SK-N-SH treated with all-trans-retinoic acid at 6 μM for 48 hours (cell line): ENCODE data around the gene SLC7A4.

Experiments used
- ATAC-seq: fragments of 200-7000 bp; cut with Tn5 transposase; 3 replicates; pipeline ENCODE4 v1.9.1; 2020; ENCODE audit warnings: mild to moderate bottlenecking, moderate library complexity
- ARNTL ChIP-seq: fragments of 450-650 bp; formaldehyde crosslinking; IDR thresholded peaks from 2 replicates; pipeline ENCODE4 v1.5.0; 2020; ENCODE audit warnings: low read depth, mild to moderate bottlenecking, moderate library complexity, borderline replicate concordance
- CSDC2 ChIP-seq: fragments of 250-450 bp; sonication (Bioruptor Pico); IDR thresholded peaks from 2 replicates; pipeline ENCODE4 v1.5.0; 2020; ENCODE audit warnings: mild to moderate bottlenecking, moderate library complexity
- GLIS3 ChIP-seq: fragments of 250-450 bp; sonication (Bioruptor Pico); IDR thresholded peaks from 2 replicates; pipeline ENCODE4 v1.5.0; 2020; ENCODE audit warnings: mild to moderate bottlenecking, moderate library complexity
- ISL1 ChIP-seq: fragments of 250-450 bp; sonication (Bioruptor Pico); IDR thresholded peaks from 2 replicates; pipeline ENCODE4 v2.1.2; 2022; ENCODE audit warnings: mild to moderate bottlenecking, moderate library complexity
- OSR1 ChIP-seq: fragments of 250-450 bp; sonication (Bioruptor Pico); IDR thresholded peaks from 2 replicates; pipeline ENCODE4 v1.8.0; 2022; ENCODE audit warnings: moderate library complexity, mild to moderate bottlenecking, inconsistent platforms
- PPARA ChIP-seq: fragments of 250-450 bp; sonication (Bioruptor Pico); IDR thresholded peaks from 2 replicates; pipeline ENCODE4 v1.5.0; 2020; ENCODE audit warnings: mild to moderate bottlenecking, borderline replicate concordance
- RARB ChIP-seq: fragments of 250-450 bp; sonication (Bioruptor Pico); IDR thresholded peaks from 2 replicates; pipeline ENCODE4 v1.8.0; 2021; ENCODE audit warnings: mild to moderate bottlenecking, moderate library complexity
- TCF4 ChIP-seq: fragments of 250-450 bp; sonication (Bioruptor Pico); IDR thresholded peaks from 2 replicates; pipeline ENCODE4 v1.8.0; 2021; ENCODE audit warnings: mild to moderate bottlenecking, moderate library complexity, borderline replicate concordance
- TOX ChIP-seq: fragments of 250-450 bp; sonication (Bioruptor Pico); IDR thresholded peaks from 2 replicates; pipeline ENCODE4 v1.8.0; 2021; ENCODE audit warnings: mild to moderate bottlenecking, moderate library complexity, borderline replicate concordance
- ZC3H10 ChIP-seq: fragments of 250-450 bp; sonication (Bioruptor Pico); IDR thresholded peaks from 2 replicates; pipeline ENCODE4 v1.5.1; 2021; ENCODE audit warnings: mild to moderate bottlenecking, moderate library complexity
- ZFP3 ChIP-seq: fragments of 250-450 bp; sonication (Bioruptor Pico); IDR thresholded peaks from 2 replicates; pipeline ENCODE4 v1.5.0; 2020; ENCODE audit warnings: mild to moderate bottlenecking, moderate library complexity
- ZFP30 ChIP-seq: fragments of 450-650 bp; formaldehyde crosslinking; IDR thresholded peaks from 2 replicates; pipeline ENCODE4 v1.5.0; 2022; ENCODE audit warnings: mild to moderate bottlenecking, moderate library complexity
- ZNF565 ChIP-seq: fragments of 450-650 bp; formaldehyde crosslinking; conservative IDR thresholded peaks from 2 replicates; pipeline ENCODE4 v1.5.0; 2020; ENCODE audit warnings: low read depth, mild to moderate bottlenecking, moderate library complexity
- ZNF70 ChIP-seq: fragments of 450-650 bp; formaldehyde crosslinking; IDR thresholded peaks from 2 replicates; pipeline ENCODE4 v1.5.0; 2020; ENCODE audit warnings: mild to moderate bottlenecking, moderate library complexity
- ZNF8 ChIP-seq: fragments of 450-650 bp; formaldehyde crosslinking; IDR thresholded peaks from 2 replicates; pipeline ENCODE4 v1.5.0; 2020; ENCODE audit warnings: mild to moderate bottlenecking, moderate library complexity
- TF ChIP-seq, protein P1 (sequence below): fragments of 250-450 bp; sonication (Bioruptor Pico); IDR thresholded peaks from 2 replicates; pipeline ENCODE4 v1.5.0; 2020; ENCODE audit warnings: mild to moderate bottlenecking, moderate library complexity
- TF ChIP-seq, protein P2 (sequence below): fragments of 250-450 bp; sonication (Bioruptor Pico); IDR thresholded peaks from 2 replicates; pipeline ENCODE4 v1.8.0; 2021; ENCODE audit warnings: low read depth, mild to moderate bottlenecking, moderate library complexity, borderline replicate concordance
- TF ChIP-seq, protein P3 (sequence below): fragments of 250-450 bp; sonication (Bioruptor Pico); IDR thresholded peaks from 2 replicates; pipeline ENCODE4 v1.8.0; 2020; ENCODE audit warnings: mild to moderate bottlenecking, moderate library complexity, borderline replicate concordance
- TF ChIP-seq, protein P4 (sequence below): fragments of 250-450 bp; sonication (Bioruptor Pico); IDR thresholded peaks from 2 replicates; pipeline ENCODE4 v1.5.1; 2020; ENCODE audit warnings: low read depth, mild to moderate bottlenecking, moderate library complexity

Gene SLC7A4

DNA sequence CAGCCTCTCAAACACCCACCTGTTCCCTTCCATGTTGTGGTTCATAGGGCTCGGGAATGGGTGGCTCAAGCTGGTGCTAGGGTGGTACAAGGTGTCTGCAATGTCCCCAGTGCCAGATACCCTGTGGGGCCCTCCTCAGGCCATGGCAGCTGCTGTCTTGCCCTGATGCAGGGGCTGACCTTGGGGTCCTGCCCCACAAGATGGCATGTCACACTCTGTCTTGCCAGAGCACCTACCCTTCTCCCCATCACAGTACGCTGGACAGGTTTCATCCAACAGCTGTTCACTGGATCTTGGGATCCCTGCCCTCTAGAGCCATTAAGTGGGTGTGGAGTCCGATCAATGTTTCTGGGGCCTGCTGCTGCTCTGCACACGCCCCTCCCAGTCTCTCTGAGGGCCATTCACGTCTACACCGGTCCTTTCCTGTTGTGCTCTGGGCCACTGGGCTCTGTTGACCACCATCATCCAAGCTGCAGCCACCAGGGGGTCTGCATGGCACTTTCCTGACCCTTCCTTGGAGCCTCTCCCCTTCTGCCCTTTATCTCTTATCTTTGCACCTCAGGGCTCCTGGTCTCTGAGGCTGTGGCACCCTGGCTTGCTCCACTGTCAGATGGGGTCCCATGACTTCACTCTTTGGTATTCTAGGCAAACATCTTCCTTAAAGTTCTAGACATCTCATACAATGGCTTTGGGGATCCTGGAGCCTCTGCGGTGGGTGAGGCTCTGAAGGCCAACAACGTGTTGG lies 20.5 kb upstream of the SLC7A4 start:
- TF ChIP-seq, protein P1, sequence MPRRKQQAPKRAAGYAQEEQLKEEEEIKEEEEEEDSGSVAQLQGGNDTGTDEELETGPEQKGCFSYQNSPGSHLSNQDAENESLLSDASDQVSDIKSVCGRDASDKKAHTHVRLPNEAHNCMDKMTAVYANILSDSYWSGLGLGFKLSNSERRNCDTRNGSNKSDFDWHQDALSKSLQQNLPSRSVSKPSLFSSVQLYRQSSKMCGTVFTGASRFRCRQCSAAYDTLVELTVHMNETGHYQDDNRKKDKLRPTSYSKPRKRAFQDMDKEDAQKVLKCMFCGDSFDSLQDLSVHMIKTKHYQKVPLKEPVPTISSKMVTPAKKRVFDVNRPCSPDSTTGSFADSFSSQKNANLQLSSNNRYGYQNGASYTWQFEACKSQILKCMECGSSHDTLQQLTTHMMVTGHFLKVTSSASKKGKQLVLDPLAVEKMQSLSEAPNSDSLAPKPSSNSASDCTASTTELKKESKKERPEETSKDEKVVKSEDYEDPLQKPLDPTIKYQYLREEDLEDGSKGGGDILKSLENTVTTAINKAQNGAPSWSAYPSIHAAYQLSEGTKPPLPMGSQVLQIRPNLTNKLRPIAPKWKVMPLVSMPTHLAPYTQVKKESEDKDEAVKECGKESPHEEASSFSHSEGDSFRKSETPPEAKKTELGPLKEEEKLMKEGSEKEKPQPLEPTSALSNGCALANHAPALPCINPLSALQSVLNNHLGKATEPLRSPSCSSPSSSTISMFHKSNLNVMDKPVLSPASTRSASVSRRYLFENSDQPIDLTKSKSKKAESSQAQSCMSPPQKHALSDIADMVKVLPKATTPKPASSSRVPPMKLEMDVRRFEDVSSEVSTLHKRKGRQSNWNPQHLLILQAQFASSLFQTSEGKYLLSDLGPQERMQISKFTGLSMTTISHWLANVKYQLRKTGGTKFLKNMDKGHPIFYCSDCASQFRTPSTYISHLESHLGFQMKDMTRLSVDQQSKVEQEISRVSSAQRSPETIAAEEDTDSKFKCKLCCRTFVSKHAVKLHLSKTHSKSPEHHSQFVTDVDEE = no peak
- TF ChIP-seq ZNF70 (CRISPR knock-in tag) (no peak), TOX (CRISPR knock-in tag) (no peak), CSDC2 (CRISPR knock-in tag) (no peak), RARB (CRISPR knock-in tag) (no peak), GLIS3 (CRISPR knock-in tag) (no peak), OSR1 (CRISPR knock-in tag) (no peak), ZFP30 (CRISPR knock-in tag) (no peak), PPARA (CRISPR knock-in tag) (no peak), ZFP3 (CRISPR knock-in tag) (no peak)
- TF ChIP-seq, protein P2, sequence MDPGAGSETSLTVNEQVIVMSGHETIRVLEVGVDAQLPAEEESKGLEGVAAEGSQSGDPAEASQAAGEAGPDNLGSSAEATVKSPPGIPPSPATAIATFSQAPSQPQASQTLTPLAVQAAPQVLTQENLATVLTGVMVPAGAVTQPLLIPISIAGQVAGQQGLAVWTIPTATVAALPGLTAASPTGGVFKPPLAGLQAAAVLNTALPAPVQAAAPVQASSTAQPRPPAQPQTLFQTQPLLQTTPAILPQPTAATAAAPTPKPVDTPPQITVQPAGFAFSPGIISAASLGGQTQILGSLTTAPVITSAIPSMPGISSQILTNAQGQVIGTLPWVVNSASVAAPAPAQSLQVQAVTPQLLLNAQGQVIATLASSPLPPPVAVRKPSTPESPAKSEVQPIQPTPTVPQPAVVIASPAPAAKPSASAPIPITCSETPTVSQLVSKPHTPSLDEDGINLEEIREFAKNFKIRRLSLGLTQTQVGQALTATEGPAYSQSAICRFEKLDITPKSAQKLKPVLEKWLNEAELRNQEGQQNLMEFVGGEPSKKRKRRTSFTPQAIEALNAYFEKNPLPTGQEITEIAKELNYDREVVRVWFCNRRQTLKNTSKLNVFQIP (CRISPR knock-in tag) = no peak
- TF ChIP-seq, protein P3, sequence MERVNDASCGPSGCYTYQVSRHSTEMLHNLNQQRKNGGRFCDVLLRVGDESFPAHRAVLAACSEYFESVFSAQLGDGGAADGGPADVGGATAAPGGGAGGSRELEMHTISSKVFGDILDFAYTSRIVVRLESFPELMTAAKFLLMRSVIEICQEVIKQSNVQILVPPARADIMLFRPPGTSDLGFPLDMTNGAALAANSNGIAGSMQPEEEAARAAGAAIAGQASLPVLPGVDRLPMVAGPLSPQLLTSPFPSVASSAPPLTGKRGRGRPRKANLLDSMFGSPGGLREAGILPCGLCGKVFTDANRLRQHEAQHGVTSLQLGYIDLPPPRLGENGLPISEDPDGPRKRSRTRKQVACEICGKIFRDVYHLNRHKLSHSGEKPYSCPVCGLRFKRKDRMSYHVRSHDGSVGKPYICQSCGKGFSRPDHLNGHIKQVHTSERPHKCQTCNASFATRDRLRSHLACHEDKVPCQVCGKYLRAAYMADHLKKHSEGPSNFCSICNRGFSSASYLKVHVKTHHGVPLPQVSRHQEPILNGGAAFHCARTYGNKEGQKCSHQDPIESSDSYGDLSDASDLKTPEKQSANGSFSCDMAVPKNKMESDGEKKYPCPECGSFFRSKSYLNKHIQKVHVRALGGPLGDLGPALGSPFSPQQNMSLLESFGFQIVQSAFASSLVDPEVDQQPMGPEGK (CRISPR knock-in tag) = no peak
- no peak for ATAC-seq

DNA sequence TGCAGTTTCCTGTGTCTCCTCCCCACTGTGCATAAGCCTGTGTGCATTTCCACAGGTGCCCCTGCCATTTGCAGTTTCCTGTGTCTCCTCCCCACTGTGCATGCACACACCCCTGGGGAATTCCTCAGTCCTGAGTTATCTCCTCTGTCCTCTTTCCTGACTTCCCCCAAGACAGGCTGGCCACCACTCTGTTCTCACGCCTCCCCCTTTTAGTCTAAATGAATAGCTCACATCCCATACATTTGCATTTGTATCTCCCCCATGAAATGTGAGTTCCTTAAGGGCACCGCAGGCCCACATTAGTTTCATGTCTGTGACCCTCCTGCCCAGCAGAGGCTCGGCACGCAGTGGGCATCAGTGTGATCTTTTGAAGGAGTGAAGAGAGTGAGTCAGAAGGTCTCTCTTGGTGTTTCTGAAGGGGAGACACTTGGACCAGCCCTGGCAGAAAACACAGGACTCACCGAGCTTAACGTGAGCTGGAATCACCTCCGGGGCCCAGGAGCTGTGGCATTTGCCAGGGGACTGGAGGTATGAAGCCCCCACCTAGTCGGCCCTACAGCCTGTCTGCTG lies 19.6 kb upstream of the SLC7A4 start:
- TF ChIP-seq ISL1 (CRISPR knock-in tag) (no peak), ARNTL (CRISPR knock-in tag) (no peak), TCF4 (CRISPR knock-in tag) (no peak), GLIS3 (CRISPR knock-in tag) (no peak)
- TF ChIP-seq, protein P2 (CRISPR knock-in tag) = no peak
- TF ChIP-seq, protein P3 (CRISPR knock-in tag) = no peak
- ATAC-seq = peak; percentile 24; the same call in 2 of the 3 replicates

DNA sequence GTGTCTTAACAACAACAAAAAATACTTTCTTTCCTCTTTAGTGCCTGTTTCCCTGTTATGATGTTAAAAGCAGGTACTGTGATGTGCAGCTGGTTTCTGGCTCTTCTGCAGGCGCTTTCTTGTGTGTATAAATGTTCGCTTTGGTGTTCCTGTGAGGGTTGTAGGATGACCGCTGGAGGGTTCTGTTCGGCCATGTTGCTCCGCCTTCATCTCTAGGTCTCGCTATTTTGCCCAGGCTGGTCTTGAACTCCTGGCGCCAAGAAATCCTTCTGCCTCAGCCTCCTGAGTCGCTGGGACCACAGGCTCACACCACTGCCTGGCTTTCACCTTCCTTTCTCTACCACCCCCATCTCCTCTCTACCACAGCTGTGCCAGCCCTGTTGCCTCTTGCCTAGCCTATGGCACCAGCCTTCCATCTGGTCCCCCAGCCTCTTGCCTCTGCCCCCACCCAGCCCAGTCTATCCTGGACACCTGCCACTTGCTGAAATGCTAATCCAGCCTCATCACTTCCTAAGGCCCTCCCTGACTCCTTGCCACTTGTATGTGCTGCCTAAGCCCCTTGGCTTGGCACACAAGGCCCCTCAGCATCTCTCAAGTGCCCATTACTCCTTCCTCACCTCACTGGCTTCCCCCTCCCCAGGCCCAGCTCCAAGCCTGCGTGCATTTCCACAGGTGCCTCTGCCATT lies 18.9 kb upstream of the SLC7A4 start:
- no peak for ATAC-seq
- no peak for TF ChIP-seq ZNF8 (CRISPR knock-in tag)
- TF ChIP-seq ZNF70 (CRISPR knock-in tag) = no peak
- no peak for TF ChIP-seq ZNF565 (CRISPR knock-in tag)
- no peak for TF ChIP-seq ZC3H10 (CRISPR knock-in tag)
- TF ChIP-seq ZFP30 (CRISPR knock-in tag) = no peak
- TF ChIP-seq ZFP3 (CRISPR knock-in tag) = no peak
- no peak for TF ChIP-seq PPARA (CRISPR knock-in tag)
- TF ChIP-seq ARNTL (CRISPR knock-in tag) = no peak
- no peak for TF ChIP-seq OSR1 (CRISPR knock-in tag)
- TF ChIP-seq TCF4 (CRISPR knock-in tag) = no peak
- TF ChIP-seq, protein P3 (CRISPR knock-in tag) = no peak
- TF ChIP-seq CSDC2 (CRISPR knock-in tag) = no peak
- TF ChIP-seq, protein P4, sequence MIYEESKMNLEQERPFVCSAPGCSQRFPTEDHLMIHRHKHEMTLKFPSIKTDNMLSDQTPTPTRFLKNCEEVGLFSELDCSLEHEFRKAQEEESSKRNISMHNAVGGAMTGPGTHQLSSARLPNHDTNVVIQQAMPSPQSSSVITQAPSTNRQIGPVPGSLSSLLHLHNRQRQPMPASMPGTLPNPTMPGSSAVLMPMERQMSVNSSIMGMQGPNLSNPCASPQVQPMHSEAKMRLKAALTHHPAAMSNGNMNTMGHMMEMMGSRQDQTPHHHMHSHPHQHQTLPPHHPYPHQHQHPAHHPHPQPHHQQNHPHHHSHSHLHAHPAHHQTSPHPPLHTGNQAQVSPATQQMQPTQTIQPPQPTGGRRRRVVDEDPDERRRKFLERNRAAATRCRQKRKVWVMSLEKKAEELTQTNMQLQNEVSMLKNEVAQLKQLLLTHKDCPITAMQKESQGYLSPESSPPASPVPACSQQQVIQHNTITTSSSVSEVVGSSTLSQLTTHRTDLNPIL (CRISPR knock-in tag) = no peak
